Thoracic aorta (tissue), 2 donors: ENCODE data around the gene YY1AP1. TPM values are rescaled to one million over a fixed set of nuclear protein-coding genes. Genes with fewer than 3 reads are reported as not detected.
"Not testable (repeated sequence)": the region's sequence is repeated elsewhere in the genome, so short reads cannot be mapped to it uniquely, and the experiment has no call there.

Experiments
- ATAC-seq: fragments of 150-250 bp; one replicate; pipeline ENCODE4 v1.8.0; 2017; ENCODE audit warnings: low read depth; ENCODE audit not compliant: insufficient number of reproducible peaks, low FRiP score
- DNase-seq: peaks from one replicate; pipeline ENCODE4 v3.0.0-alpha.2; 2020; ENCODE audit warnings: low spot score
- H3K27ac ChIP-seq, 2 donors: fragments of 200-600 bp; sonication (generic); 1 replicate in 1 of 2; 2 replicates in 1 of 2; pipeline ENCODE4 v1.5.1; 2016; ENCODE audit warnings: mild to moderate bottlenecking in 2 of 2, moderate library complexity in 2 of 2
- H3K27me3 ChIP-seq: fragments of 200-600 bp; sonication (generic); replicated peaks from 2 replicates; pipeline ENCODE4 v1.6.0; 2016; ENCODE audit warnings: mild to moderate bottlenecking; ENCODE audit not compliant: insufficient read depth
- H3K36me3 ChIP-seq: fragments of 200-600 bp; sonication (generic); one replicate; pipeline ENCODE4 v1.5.1; 2016
- H3K4me1 ChIP-seq, 2 donors: fragments of 200-600 bp; sonication (generic); 1 replicate in 1 of 2; 2 replicates in 1 of 2; pipeline versions ENCODE4 v1.5.1 to v1.6.0; 2016; ENCODE audit warnings: low read depth in 2 of 2, mild to moderate bottlenecking in 1 of 2; ENCODE audit not compliant: control insufficient read depth in 1 of 2
- H3K4me3 ChIP-seq: fragments of 200-600 bp; sonication (generic); 2 replicates; pipeline ENCODE4 v1.5.1; 2016; ENCODE audit warnings: mild to moderate bottlenecking
- H3K9me3 ChIP-seq: fragments of 200-600 bp; sonication (generic); 2 replicates; pipeline ENCODE4 v1.5.1; 2016
- total RNA-seq, 2 donors: library from RNA; depleted of rRNA; stranded (reverse); fragments of >200 nt; gene quantifications; one replicate each; pipeline versions ENCODE4 v1.1.0 to v1.2.3, GENCODE V29; 2016
- TF ChIP-seq, protein P1 (sequence below): fragments of 200-600 bp; sonication (generic); IDR thresholded peaks from one replicate; pipeline ENCODE4 v1.5.1; 2019; ENCODE audit warnings: antibody characterized with exemption

The YY1AP1 gene
- total RNA-seq, 2 donors from 2014 or later, result 156 to 197 TPM

DNA sequence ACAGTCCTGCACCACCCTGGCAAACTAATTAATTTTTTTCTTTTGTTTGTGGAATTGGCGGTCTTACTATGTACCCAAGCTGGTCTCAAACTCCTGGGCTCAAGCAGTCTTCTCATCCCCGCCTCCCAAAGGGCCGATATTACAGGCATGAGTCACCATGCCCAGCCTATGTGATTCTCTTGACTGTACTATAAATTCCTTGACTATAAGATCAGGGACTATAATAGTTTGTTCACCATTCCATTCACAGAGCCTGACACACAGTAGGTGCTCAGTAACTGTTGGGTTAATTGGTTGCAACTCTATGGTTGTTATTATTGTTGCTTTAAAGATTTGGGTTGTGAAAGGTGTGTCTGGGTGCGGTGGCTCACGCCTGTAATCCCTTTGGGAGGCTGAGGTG, 17.6 kb upstream of the YY1AP1 start:
- Histone ChIP-seq H3K9me3 (no peaks in the 10 kb centered on the region), H3K27me3 (no peaks in the 10 kb centered on the region), H3K4me1 (no peaks in the 10 kb centered on the region), H3K36me3 (no peaks in the 10 kb centered on the region), H3K4me3 (no peak overlapping the region), H3K27ac (no peak overlapping the region)
- TF ChIP-seq, protein P1, sequence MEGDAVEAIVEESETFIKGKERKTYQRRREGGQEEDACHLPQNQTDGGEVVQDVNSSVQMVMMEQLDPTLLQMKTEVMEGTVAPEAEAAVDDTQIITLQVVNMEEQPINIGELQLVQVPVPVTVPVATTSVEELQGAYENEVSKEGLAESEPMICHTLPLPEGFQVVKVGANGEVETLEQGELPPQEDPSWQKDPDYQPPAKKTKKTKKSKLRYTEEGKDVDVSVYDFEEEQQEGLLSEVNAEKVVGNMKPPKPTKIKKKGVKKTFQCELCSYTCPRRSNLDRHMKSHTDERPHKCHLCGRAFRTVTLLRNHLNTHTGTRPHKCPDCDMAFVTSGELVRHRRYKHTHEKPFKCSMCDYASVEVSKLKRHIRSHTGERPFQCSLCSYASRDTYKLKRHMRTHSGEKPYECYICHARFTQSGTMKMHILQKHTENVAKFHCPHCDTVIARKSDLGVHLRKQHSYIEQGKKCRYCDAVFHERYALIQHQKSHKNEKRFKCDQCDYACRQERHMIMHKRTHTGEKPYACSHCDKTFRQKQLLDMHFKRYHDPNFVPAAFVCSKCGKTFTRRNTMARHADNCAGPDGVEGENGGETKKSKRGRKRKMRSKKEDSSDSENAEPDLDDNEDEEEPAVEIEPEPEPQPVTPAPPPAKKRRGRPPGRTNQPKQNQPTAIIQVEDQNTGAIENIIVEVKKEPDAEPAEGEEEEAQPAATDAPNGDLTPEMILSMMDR, result no peak
- DNase-seq (no peak), ATAC-seq (no peak)

DNA sequence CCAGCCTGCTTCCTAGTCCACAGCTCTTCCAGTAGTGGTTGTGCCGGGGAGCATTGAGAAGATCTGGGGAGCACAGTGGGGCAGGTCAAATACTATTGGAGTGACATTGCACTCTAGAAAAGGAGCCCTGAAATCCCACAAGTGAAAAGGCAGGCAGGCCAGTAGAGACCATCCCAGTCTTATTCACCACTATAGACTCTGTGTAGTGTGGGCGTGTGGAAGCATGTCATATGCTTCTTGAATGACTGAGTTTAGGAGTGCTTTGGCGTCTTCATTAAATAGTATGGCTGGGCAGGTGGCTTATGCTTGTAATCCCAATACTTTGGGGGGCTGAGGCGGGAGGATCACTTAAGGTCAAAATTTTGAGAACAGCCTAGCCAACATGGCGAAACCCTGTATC, 15.8 kb upstream of the YY1AP1 start:
- H3K27me3 ChIP-seq, H3K4me3 ChIP-seq, ATAC-seq, H3K36me3 ChIP-seq, H3K4me1 ChIP-seq, H3K9me3 ChIP-seq, DNase-seq, H3K27ac ChIP-seq: not testable (repeated sequence)

DNA sequence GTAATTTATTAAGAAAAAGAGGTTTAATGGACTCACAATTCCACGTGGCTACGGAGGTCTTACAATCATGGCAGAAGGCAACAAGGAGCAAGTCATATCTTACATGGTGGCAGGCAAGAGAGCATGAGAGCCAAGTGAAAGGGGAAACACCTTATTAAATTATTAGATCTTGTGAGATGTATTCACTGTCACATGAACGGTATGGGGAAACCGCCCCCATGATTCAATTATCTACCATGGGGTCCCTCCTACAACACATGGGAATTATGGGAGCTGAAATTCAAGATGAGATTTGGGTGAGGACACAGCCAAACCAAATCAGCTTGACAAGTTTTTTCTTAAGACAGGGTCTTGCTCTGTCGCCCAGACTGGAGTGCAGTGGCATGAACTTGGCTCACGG, 14.6 kb upstream of the YY1AP1 start:
- ATAC-seq (no peak), DNase-seq (no peak)
- Histone ChIP-seq H3K4me1 (no peaks in the 10 kb centered on the region), H3K9me3 (no peaks in the 10 kb centered on the region), H3K4me3 (no peak overlapping the region), H3K27ac (no peak overlapping the region), H3K36me3 (no peaks in the 10 kb centered on the region), H3K27me3 (no peaks in the 10 kb centered on the region)
- TF ChIP-seq, protein P1, result no peak

DNA sequence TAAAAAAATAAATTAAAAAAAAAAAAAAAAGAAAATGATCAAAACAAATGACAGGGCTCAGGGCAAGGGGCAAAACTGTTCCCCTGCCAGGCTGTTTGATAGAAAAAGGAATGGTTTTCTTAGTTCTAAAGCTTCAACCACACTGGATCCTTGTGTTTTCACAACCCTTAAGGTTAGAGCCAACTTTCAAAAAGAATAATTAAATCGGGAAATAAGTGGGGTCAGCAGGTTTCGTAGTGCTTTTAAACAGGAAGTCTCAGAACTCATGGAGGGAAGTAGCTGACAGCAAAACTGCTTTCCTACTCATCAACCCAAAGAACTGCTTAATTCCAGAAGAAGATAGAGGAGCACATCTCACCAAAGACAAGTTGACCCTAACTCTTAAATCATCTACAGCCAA, 13.1 kb upstream of the YY1AP1 start:
- DNase-seq, ATAC-seq, H3K9me3 ChIP-seq, H3K27me3 ChIP-seq, H3K27ac ChIP-seq, H3K4me1 ChIP-seq, H3K4me3 ChIP-seq, H3K36me3 ChIP-seq: not testable (repeated sequence)

DNA sequence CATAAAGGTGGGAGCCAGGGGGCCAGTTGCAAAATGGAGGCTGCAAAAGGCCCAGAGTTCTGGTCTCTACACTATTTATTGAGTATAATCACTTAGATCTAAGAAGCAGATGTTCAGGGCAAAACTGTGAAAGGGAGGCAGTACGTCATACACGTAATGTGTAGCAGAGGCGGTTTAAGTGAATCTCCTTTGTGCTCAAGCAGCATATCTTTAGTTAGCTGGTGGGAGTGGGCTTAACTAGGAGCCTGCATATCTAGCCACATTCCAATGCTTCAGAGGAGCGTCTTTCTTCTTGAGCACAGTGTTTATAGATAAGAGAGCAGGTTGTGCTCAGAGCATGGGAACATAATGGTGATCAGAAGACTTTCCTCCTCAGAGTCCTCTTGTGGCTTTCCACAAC, 10.5 kb upstream of the YY1AP1 start:
- not testable (repeated sequence) for H3K9me3 ChIP-seq, H3K27me3 ChIP-seq, DNase-seq, H3K4me3 ChIP-seq, H3K36me3 ChIP-seq, H3K27ac ChIP-seq, ATAC-seq, H3K4me1 ChIP-seq

DNA sequence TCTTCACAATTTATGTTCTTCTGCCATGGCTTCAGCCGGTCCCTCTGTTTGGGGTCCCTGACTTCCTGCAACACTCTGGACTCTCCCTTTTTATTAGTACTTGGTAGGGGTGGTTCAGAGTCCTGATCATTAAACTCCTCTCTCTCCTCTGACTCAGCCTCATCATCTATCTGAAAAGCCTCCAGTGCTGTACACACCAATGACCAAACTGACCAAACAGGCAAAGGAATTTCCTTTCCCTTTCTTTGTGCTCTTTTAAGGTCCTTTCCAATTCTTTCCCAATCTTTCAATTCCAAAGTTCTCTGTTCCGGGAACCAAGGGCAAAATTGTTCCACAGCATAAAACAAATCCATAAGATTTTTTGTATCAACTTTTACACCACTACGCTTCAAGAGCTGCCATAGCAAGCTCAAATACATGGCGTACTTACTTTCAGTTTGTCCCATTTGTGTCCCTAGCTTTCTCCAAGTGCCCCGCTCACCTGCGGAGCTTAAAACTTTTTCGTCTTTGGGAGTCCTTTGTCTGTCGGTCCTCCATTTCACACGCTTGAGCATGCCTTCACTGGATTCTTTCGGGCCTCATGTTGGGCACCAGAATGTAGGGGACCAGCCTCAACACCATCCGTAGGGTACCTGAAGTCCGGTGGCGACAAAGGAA, 9.9 kb upstream of the YY1AP1 start:
- H3K36me3 ChIP-seq, result no peaks in the 10 kb centered on the region
- no peaks in the 10 kb centered on the region for H3K4me1 ChIP-seq
- TF ChIP-seq, protein P1, result no peak
- no peaks in the 10 kb centered on the region for H3K9me3 ChIP-seq
- H3K27ac ChIP-seq, result no peak overlapping the region
- H3K27me3 ChIP-seq, result no peaks in the 10 kb centered on the region
- no peak for ATAC-seq
- no peak for DNase-seq
- no peak overlapping the region for H3K4me3 ChIP-seq

DNA sequence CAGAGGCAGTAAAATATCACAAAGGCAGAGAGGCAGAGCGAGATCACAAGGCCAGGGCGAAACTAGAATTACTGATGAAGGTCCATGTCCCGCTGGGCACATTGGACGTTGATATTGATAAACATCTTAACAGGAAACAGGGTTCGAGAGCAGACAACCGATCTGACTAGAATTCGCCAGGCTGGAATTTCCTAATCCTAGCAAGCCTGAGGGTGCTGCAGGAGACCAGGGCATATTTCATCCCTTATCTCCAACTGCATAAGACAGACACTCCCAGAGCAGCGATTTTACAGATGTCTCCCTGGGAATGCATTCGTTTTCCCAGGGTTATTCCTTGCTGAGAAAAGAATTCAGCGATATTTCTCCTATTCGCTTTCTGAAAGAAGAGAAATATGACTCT, 9.0 kb upstream of the YY1AP1 start:
- H3K9me3 ChIP-seq, DNase-seq, H3K36me3 ChIP-seq, ATAC-seq, H3K27ac ChIP-seq, H3K4me1 ChIP-seq, H3K27me3 ChIP-seq, H3K4me3 ChIP-seq: not testable (repeated sequence)
